MM.1S (cell line): ENCODE results near the gene ELMO1.

Experiments
- DNase-seq: peaks from one replicate; pipeline ENCODE4 v3.0.0-alpha.2; 2015
- H2AFZ ChIP-seq: fragments of 300-600 bp; sonication (generic); 2 replicates; pipeline ENCODE4 v1.6.0; 2016; ENCODE audit warnings: antibody characterized with exemption, low read length
- H3F3A ChIP-seq: fragments of 300-600 bp; sonication (generic); 2 replicates; pipeline ENCODE4 v1.6.1; 2016; ENCODE audit warnings: mild to moderate bottlenecking, antibody characterized with exemption, low read length, moderate library complexity, mixed read lengths; ENCODE audit not compliant: insufficient read depth
- H3K27ac ChIP-seq: fragments of 300-600 bp; sonication (generic); 2 replicates; pipeline ENCODE4 v1.5.1; 2016; ENCODE audit warnings: mild to moderate bottlenecking, low read length
- H3K27me3 ChIP-seq: fragments of 300-600 bp; sonication (generic); replicated peaks from 2 replicates; pipeline ENCODE4 v1.6.0; 2016; ENCODE audit warnings: low read length; ENCODE audit not compliant: insufficient read depth
- H3K36me3 ChIP-seq: fragments of 300-600 bp; sonication (generic); replicated peaks from 2 replicates; pipeline ENCODE4 v1.6.1; 2016; ENCODE audit warnings: mild to moderate bottlenecking, low read length, mixed read lengths; ENCODE audit not compliant: insufficient read depth
- H3K4me1 ChIP-seq: fragments of 300-600 bp; sonication (generic); 2 replicates; pipeline ENCODE4 v1.6.1; 2016; ENCODE audit warnings: low read length, mixed read lengths
- H3K4me2 ChIP-seq: fragments of 300-600 bp; sonication (generic); 2 replicates; pipeline ENCODE4 v1.6.0; 2016; ENCODE audit warnings: low read depth, low read length
- H3K4me3 ChIP-seq: fragments of 300-600 bp; sonication (generic); 2 replicates; pipeline ENCODE4 v1.5.1; 2016; ENCODE audit warnings: low read length, mixed read lengths
- H3K79me2 ChIP-seq: fragments of 300-600 bp; sonication (generic); 2 replicates; pipeline ENCODE4 v1.6.1; 2016; ENCODE audit warnings: mixed run types, low read length, mixed read lengths
- H3K9ac ChIP-seq: fragments of 300-600 bp; sonication (generic); 2 replicates; pipeline ENCODE4 v1.6.1; 2016; ENCODE audit warnings: low read length, mixed read lengths
- H3K9me2 ChIP-seq: fragments of 300-600 bp; sonication (generic); replicated peaks from 2 replicates; pipeline ENCODE4 v1.6.1; 2016; ENCODE audit warnings: mild to moderate bottlenecking, low read length, mixed read lengths; ENCODE audit not compliant: insufficient read depth
- H3K9me3 ChIP-seq: fragments of 300-600 bp; sonication (generic); replicated peaks from 2 replicates; pipeline ENCODE4 v1.6.1; 2016; ENCODE audit warnings: mild to moderate bottlenecking, low read length, mixed read lengths; ENCODE audit not compliant: insufficient read depth
- H4K20me1 ChIP-seq: fragments of 300-600 bp; sonication (generic); 2 replicates; pipeline ENCODE4 v1.6.1; 2016; ENCODE audit warnings: mild to moderate bottlenecking, low read length, moderate library complexity, mixed read lengths; ENCODE audit not compliant: insufficient read depth
- CTCF ChIP-seq: fragments of 300-600 bp; sonication (generic); IDR thresholded peaks from 2 replicates; pipeline ENCODE4 v1.5.1; 2016; ENCODE audit warnings: antibody characterized with exemption, low read length, mixed read lengths
- EZH2 ChIP-seq: fragments of 300-600 bp; sonication (generic); optimal IDR thresholded peaks from 2 replicates; pipeline ENCODE3; 2017; ENCODE audit warnings: low read depth, mild to moderate bottlenecking, antibody characterized with exemption, low read length, mixed read lengths
- EZH2phosphoT487 ChIP-seq: fragments of 300-600 bp; sonication (generic); IDR thresholded peaks from 2 replicates; pipeline ENCODE4 v1.6.1; 2018; ENCODE audit warnings: antibody characterized with exemption, low read length

The ELMO1 gene

GRCh38 chr7:37234334-37234733 lies 214.3 kb downstream of the ELMO1 start:
- H3K4me1 ChIP-seq: no peaks in the 10 kb centered on the region
- peaks cover 20% of the 10 kb centered on the region; the same call in 1 of the 2 replicates for H3K79me2 ChIP-seq
- no peaks in the 10 kb centered on the region; the same call in 1 of the 2 replicates for H4K20me1 ChIP-seq
- TF ChIP-seq EZH2phosphoT487 (no peak), CTCF (no peak), EZH2 (no peak)
- peaks cover 2% of the 10 kb centered on the region; the same call in 1 of the 2 replicates for H3K36me3 ChIP-seq
- H2AFZ ChIP-seq: no peak overlapping the region
- H3K27me3 ChIP-seq: no peaks in the 10 kb centered on the region
- no peaks in the 10 kb centered on the region for H3K9me3 ChIP-seq
- no peak overlapping the region for H3K4me2 ChIP-seq
- no peaks in the 10 kb centered on the region for H3K9me2 ChIP-seq
- no peak for DNase-seq
- no peak overlapping the region for H3K4me3 ChIP-seq
- no peaks in the 10 kb centered on the region for H3F3A ChIP-seq
- no peak overlapping the region for H3K9ac ChIP-seq
- no peak overlapping the region for H3K27ac ChIP-seq

- Histone ChIP-seq H3K36me3 (peaks cover 2% of the 10 kb centered on the region; the same call in 1 of the 2 replicates), H2AFZ (no peak overlapping the region), H3K79me2 (peaks cover 25% of the 10 kb centered on the region; the same call in 1 of the 2 replicates), H3K9me3 (no peaks in the 10 kb centered on the region), H3K4me2 (no peak overlapping the region), H4K20me1 (no peaks in the 10 kb centered on the region; the same call in 1 of the 2 replicates), H3F3A (no peaks in the 10 kb centered on the region), H3K9ac (no peak overlapping the region), H3K4me3 (no peak overlapping the region), H3K9me2 (no peaks in the 10 kb centered on the region), H3K27ac (no peak overlapping the region), H3K4me1 (no peaks in the 10 kb centered on the region), H3K27me3 (no peaks in the 10 kb centered on the region)
- DNase-seq: no peak
- no peak for TF ChIP-seq EZH2
- TF ChIP-seq CTCF: no peak
- no peak for TF ChIP-seq EZH2phosphoT487
These were observed 217.1 kb downstream of the ELMO1 start for GRCh38 chr7:37231613-37232012.

- Histone ChIP-seq H3K36me3 (peaks cover 2% of the 10 kb centered on the region; the same call in 1 of the 2 replicates), H3K9ac (no peak overlapping the region), H2AFZ (no peak overlapping the region), H3K4me1 (no peaks in the 10 kb centered on the region), H3K27ac (no peak overlapping the region), H3K4me3 (no peak overlapping the region), H3K27me3 (no peaks in the 10 kb centered on the region), H3K4me2 (no peak overlapping the region), H4K20me1 (no peaks in the 10 kb centered on the region), H3K9me2 (no peaks in the 10 kb centered on the region), H3F3A (no peaks in the 10 kb centered on the region), H3K79me2 (peaks cover 27% of the 10 kb centered on the region; the same call in 1 of the 2 replicates), H3K9me3 (no peaks in the 10 kb centered on the region)
- TF ChIP-seq EZH2phosphoT487 (no peak), EZH2 (no peak), CTCF (no peak)
- DNase-seq: no peak
These were observed 218.4 kb downstream of the ELMO1 start for GRCh38 chr7:37230221-37230620.
